Upper lobe of left lung (tissue), 4 donors: ENCODE results near the gene TBC1D14.

Source experiments
- POLR2A ChIP-seq, 4 donors: fragments of 450-650 bp; IDR thresholded peaks; one replicate each; pipeline ENCODE4 v1.5.1; 2016 to 2017; ENCODE audit warnings: antibody characterized with exemption in 4 of 4, mild to moderate bottlenecking in 2 of 4
- POLR2AphosphoS5 ChIP-seq, 2 donors: sonication (generic); formaldehyde crosslinking; IDR thresholded peaks; one replicate each; pipeline ENCODE4 v1.5.1; 2017; ENCODE audit warnings: antibody characterized with exemption in 2 of 2

- no peak for TF ChIP-seq POLR2AphosphoS5 (IDR thresholded peaks at IDR 0.05)
- TF ChIP-seq POLR2A (IDR thresholded peaks at IDR 0.05) = no peak
These were observed 145.7 kb downstream of the TBC1D14 start for GRCh38 chr4:7055111-7055989.
